ENCODE measurements around the gene LCN15. TPM values are rescaled to one million over a fixed set of nuclear protein-coding genes. Genes with fewer than 3 reads are reported as not detected.

LCN15 gene
- total RNA-seq, 4 donors from 2014 or later = not detected

GRCh38 chr9:136729926-136730325 is 34.4 kb downstream of the LCN15 start:
- Histone ChIP-seq H3K27me3 (no peaks in the 10 kb centered on the region), H3K36me3 (peaks cover under 1 to 18% (median 12%) of the 10 kb centered on the region in 3 donors), H3K27ac (no peak overlapping the region), H3K9me3 (no peaks in the 10 kb centered on the region), H3K4me1 (peaks cover 27 to 42% (median 31%) of the 10 kb centered on the region in 3 donors), H3K4me3 (no peak overlapping the region)
- TF ChIP-seq POLR2A (IDR thresholded peaks at IDR 0.05) (no peak), CTCF (IDR thresholded peaks at IDR 0.05) (no peak)
- 80 to 95% methylated on average over 4 of the region's 8 CpGs for WGBS, 2 donors
- intact Hi-C loops (cut with DNase I) = no loop called here
- no peak for DNase-seq

- H3K4me1 ChIP-seq = peaks cover 27 to 50% (median 36%) of the 10 kb centered on the region in 3 donors
- no peak for TF ChIP-seq CTCF (IDR thresholded peaks at IDR 0.05)
- no peak for TF ChIP-seq POLR2A (IDR thresholded peaks at IDR 0.05)
- no peaks in the 10 kb centered on the region for H3K9me3 ChIP-seq
- no peak for DNase-seq
- no peaks in the 10 kb centered on the region for H3K27me3 ChIP-seq
- H3K27ac ChIP-seq = peak overlapping the region in 1 of 4 donors; percentile 91
- peak overlapping the region; percentile 58 to 95 (median 74) for H3K4me3 ChIP-seq
- WGBS, 2 donors = 38 to 44% methylated on average over 2 to 6 of the region's 7 CpGs
- intact Hi-C loops (cut with DNase I) = no loop called here
- peaks cover 9 to 26% (median 20%) of the 10 kb centered on the region in 3 donors for H3K36me3 ChIP-seq
Observed at GRCh38 chr9:136729144-136729543, 35.2 kb downstream of the LCN15 start.

- Histone ChIP-seq H3K4me3 (peak overlapping the region; percentile 58 to 95 (median 74)), H3K4me1 (peaks cover 28 to 55% (median 41%) of the 10 kb centered on the region in 3 donors), H3K9me3 (no peaks in the 10 kb centered on the region), H3K27me3 (no peaks in the 10 kb centered on the region), H3K36me3 (peaks cover 14 to 31% (median 25%) of the 10 kb centered on the region in 3 donors), H3K27ac (peak overlapping the region; percentile 70 to 91 (median 79))
- intact Hi-C loops (cut with DNase I) = no loop called here
- WGBS, 2 donors = 10% methylated on average over 3 of the region's 53 CpGs; no CpG with 5 or more reads in 1 of the 2 donors
- TF ChIP-seq POLR2A (IDR thresholded peaks at IDR 0.05) = no peak
- TF ChIP-seq CTCF (IDR thresholded peaks at IDR 0.05) = no peak
- DNase-seq = no peak
Observed at GRCh38 chr9:136728548-136729123, 35.7 kb downstream of the LCN15 start.

- Histone ChIP-seq H3K36me3 (peaks cover 19 to 37% (median 30%) of the 10 kb centered on the region in 3 donors), H3K9me3 (no peaks in the 10 kb centered on the region), H3K27me3 (no peaks in the 10 kb centered on the region), H3K27ac (peak overlapping the region; percentile 73 to 91 (median 84)), H3K4me3 (peak overlapping the region; percentile 58 to 95 (median 74)), H3K4me1 (peaks cover 33 to 60% (median 46%) of the 10 kb centered on the region in 3 donors)
- intact Hi-C loops (cut with DNase I) = no loop called here
- TF ChIP-seq POLR2A (IDR thresholded peaks at IDR 0.05) = peak; percentile 65 to 100 (median 98)
- TF ChIP-seq CTCF (IDR thresholded peaks at IDR 0.05) = peak; percentile 76 to 99 (median 98)
- WGBS, 2 donors = 0% methylated on average over 5 of the region's 66 CpGs; no CpG with 5 or more reads in 1 of the 2 donors
- DNase-seq = peak; percentile 49
Observed at GRCh38 chr9:136728080-136728547, 36.2 kb downstream of the LCN15 start.

GRCh38 chr9:136726631-136727191 is 37.6 kb downstream of the LCN15 start:
- peaks cover 46 to 74% (median 60%) of the 10 kb centered on the region in 3 donors for H3K4me1 ChIP-seq
- H3K36me3 ChIP-seq = peaks cover 23 to 51% (median 41%) of the 10 kb centered on the region in 3 donors
- TF ChIP-seq CTCF (IDR thresholded peaks at IDR 0.05) (peak; percentile 8 to 60 (median 35)), POLR2A (IDR thresholded peaks at IDR 0.05) (no peak)
- H3K9me3 ChIP-seq = no peaks in the 10 kb centered on the region
- H3K27ac ChIP-seq = peak overlapping the region; percentile 73 to 91 (median 84)
- 5 to 7% methylated on average over 8 to 18 of the region's 18 CpGs for WGBS, 2 donors
- DNase-seq = no peak
- no peaks in the 10 kb centered on the region for H3K27me3 ChIP-seq
- intact Hi-C loops (cut with DNase I) = no loop called here
- H3K4me3 ChIP-seq = peak overlapping the region; percentile 58 to 95 (median 74)
